Activated CD4-positive, CD25-positive, alpha-beta regulatory T cell treated with anti-CD3 and anti-CD28 coated beads, Interleukin-2, amount 50 U/mL, for 16 hours (primary cell): ENCODE measurements around the gene KSR2.
"Not testable (repeated sequence)": the region's sequence is repeated elsewhere in the genome, so short reads cannot be mapped to it uniquely, and the experiment has no call there.

Experiments
- DNase-seq: peaks from one replicate; pipeline ENCODE4 v3.0.0-alpha.2; 2020; ENCODE audit warnings: low read depth, low spot score

The KSR2 gene

GRCh38 chr12:117968826-117969659 lies at the start of gene KSR2:
TSS of gene KSR2 (minus strand) at chr12:117968990. CDS start at chr12:117968255, 735 bp downstream.
- DNase-seq, result peak; percentile 2

- no peak for DNase-seq
Measured at GRCh38 chr12:118017926-118018325, 49.1 kb upstream of the KSR2 start.

- DNase-seq, result peak; percentile 95
Measured at GRCh38 chr12:118016424-118017264, 47.9 kb upstream of the KSR2 start, which contains the start of gene RFC5. TSS of gene RFC5 (plus strand) at chr12:118016703. CDS start at chr12:118016828, 125 bp downstream.

GRCh38 chr12:118015944-118016343 lies 47.2 kb upstream of the KSR2 start:
- DNase-seq, result no peak

- DNase-seq, result no peak
Measured at GRCh38 chr12:118015306-118015705, 46.5 kb upstream of the KSR2 start.

GRCh38 chr12:118013283-118013682 lies 44.5 kb upstream of the KSR2 start:
- no peak for DNase-seq

- no peak for DNase-seq
Measured at GRCh38 chr12:118011961-118012360, 43.2 kb upstream of the KSR2 start.

- no peak for DNase-seq
Measured at GRCh38 chr12:118011377-118011776, 42.6 kb upstream of the KSR2 start.

- no peak for DNase-seq
Measured at GRCh38 chr12:118010903-118011302, 42.1 kb upstream of the KSR2 start.

GRCh38 chr12:117999806-118000205 lies 31.0 kb upstream of the KSR2 start:
- DNase-seq, result not testable (repeated sequence)

- no peak for DNase-seq
Measured at GRCh38 chr12:117998719-117999118, 29.9 kb upstream of the KSR2 start.

- no peak for DNase-seq
Measured at GRCh38 chr12:117994551-117995438, 26.0 kb upstream of the KSR2 start.

- DNase-seq, result no peak
Measured at GRCh38 chr12:117986705-117987469, 18.1 kb upstream of the KSR2 start.

GRCh38 chr12:117985182-117985581 lies 16.4 kb upstream of the KSR2 start:
- DNase-seq, result no peak

- DNase-seq, result no peak
Measured at GRCh38 chr12:117981267-117981666, 12.5 kb upstream of the KSR2 start.

GRCh38 chr12:117980616-117981015 lies 11.8 kb upstream of the KSR2 start:
- DNase-seq, result no peak

- DNase-seq, result no peak
Measured at GRCh38 chr12:117977373-117977772, 8.6 kb upstream of the KSR2 start.

- DNase-seq, result no peak
Measured at GRCh38 chr12:117975006-117975405, 6.2 kb upstream of the KSR2 start.

- DNase-seq, result no peak
Measured at GRCh38 chr12:117972301-117972700, 3.5 kb upstream of the KSR2 start.

GRCh38 chr12:117970334-117970733 lies 1.5 kb upstream of the KSR2 start:
- DNase-seq, result no peak
